ENCODE measurements around the gene PLCG2. TPM values are rescaled to one million over a fixed set of nuclear protein-coding genes. Genes with fewer than 3 reads are reported as not detected.

The PLCG2 gene
- total RNA-seq, 1 experiment from 2014 or later, result 0.08 TPM

- H3K27me3 ChIP-seq (replicated peaks), result no peaks in the 10 kb centered on the region
- no peak for DNase-seq (ENCODE audit: low read depth in 1 of 2, low spot score in 2 of 2)
- no peak overlapping the region for H3K27ac ChIP-seq
- no peaks in the 10 kb centered on the region for H3K36me3 ChIP-seq
- no peaks in the 10 kb centered on the region for H3K4me1 ChIP-seq (replicated peaks)
- no peak overlapping the region for H3K4me3 ChIP-seq
- H3K9me3 ChIP-seq (replicated peaks), result no peaks in the 10 kb centered on the region
These were observed 101.7 kb downstream of the PLCG2 start for GRCh38 chr16:81880816-81881215.

GRCh38 chr16:81881228-81881627, 102.1 kb downstream of the PLCG2 start:
- no peak overlapping the region for H3K4me3 ChIP-seq
- no peaks in the 10 kb centered on the region for H3K9me3 ChIP-seq (replicated peaks)
- H3K36me3 ChIP-seq, result no peaks in the 10 kb centered on the region
- no peak for DNase-seq (ENCODE audit: low read depth in 1 of 2, low spot score in 2 of 2)
- no peaks in the 10 kb centered on the region for H3K27me3 ChIP-seq (replicated peaks)
- no peaks in the 10 kb centered on the region for H3K4me1 ChIP-seq (replicated peaks)
- no peak overlapping the region for H3K27ac ChIP-seq

- Histone ChIP-seq H3K36me3 (no peaks in the 10 kb centered on the region), H3K27me3 (replicated peaks) (no peaks in the 10 kb centered on the region), H3K9me3 (replicated peaks) (no peaks in the 10 kb centered on the region), H3K4me1 (replicated peaks) (no peaks in the 10 kb centered on the region), H3K27ac (no peak overlapping the region), H3K4me3 (no peak overlapping the region)
- no peak for DNase-seq (ENCODE audit: low read depth in 1 of 2, low spot score in 2 of 2)
These were observed 103.5 kb downstream of the PLCG2 start for GRCh38 chr16:81882559-81882958.

GRCh38 chr16:81883235-81883634, 104.1 kb downstream of the PLCG2 start:
- DNase-seq (ENCODE audit: low read depth in 1 of 2, low spot score in 2 of 2), result no peak
- Histone ChIP-seq H3K27me3 (replicated peaks) (no peaks in the 10 kb centered on the region), H3K9me3 (replicated peaks) (no peaks in the 10 kb centered on the region), H3K36me3 (no peaks in the 10 kb centered on the region), H3K27ac (no peak overlapping the region), H3K4me3 (no peak overlapping the region), H3K4me1 (replicated peaks) (no peaks in the 10 kb centered on the region)

- no peaks in the 10 kb centered on the region for H3K9me3 ChIP-seq (replicated peaks)
- no peaks in the 10 kb centered on the region for H3K4me1 ChIP-seq (replicated peaks)
- peak in 1 of 2 experiments; percentile 14 for DNase-seq (ENCODE audit: low read depth in 1 of 2, low spot score in 2 of 2)
- H3K27me3 ChIP-seq (replicated peaks), result no peaks in the 10 kb centered on the region
- no peaks in the 10 kb centered on the region for H3K36me3 ChIP-seq
- no peak overlapping the region for H3K27ac ChIP-seq
- no peak overlapping the region for H3K4me3 ChIP-seq
These were observed 107.0 kb downstream of the PLCG2 start for GRCh38 chr16:81885976-81886586.

GRCh38 chr16:81888520-81889394, 109.7 kb downstream of the PLCG2 start:
- Histone ChIP-seq H3K36me3 (no peaks in the 10 kb centered on the region), H3K9me3 (replicated peaks) (no peaks in the 10 kb centered on the region), H3K4me3 (no peak overlapping the region), H3K27me3 (replicated peaks) (no peaks in the 10 kb centered on the region), H3K4me1 (replicated peaks) (no peaks in the 10 kb centered on the region), H3K27ac (no peak overlapping the region)
- no peak for DNase-seq (ENCODE audit: low read depth in 1 of 2, low spot score in 2 of 2)

GRCh38 chr16:81891736-81892364, 112.8 kb downstream of the PLCG2 start:
- Histone ChIP-seq H3K9me3 (replicated peaks) (no peaks in the 10 kb centered on the region), H3K36me3 (no peaks in the 10 kb centered on the region), H3K4me1 (replicated peaks) (no peaks in the 10 kb centered on the region), H3K4me3 (no peak overlapping the region), H3K27me3 (replicated peaks) (no peaks in the 10 kb centered on the region), H3K27ac (no peak overlapping the region)
- no peak for DNase-seq (ENCODE audit: low read depth in 1 of 2, low spot score in 2 of 2)

GRCh38 chr16:81894592-81894991, 115.5 kb downstream of the PLCG2 start:
- Histone ChIP-seq H3K4me3 (no peak overlapping the region), H3K9me3 (replicated peaks) (no peaks in the 10 kb centered on the region), H3K27me3 (replicated peaks) (no peaks in the 10 kb centered on the region), H3K27ac (no peak overlapping the region), H3K36me3 (no peaks in the 10 kb centered on the region), H3K4me1 (replicated peaks) (no peaks in the 10 kb centered on the region)
- no peak for DNase-seq (ENCODE audit: low read depth in 1 of 2, low spot score in 2 of 2)

- Histone ChIP-seq H3K27me3 (replicated peaks) (no peaks in the 10 kb centered on the region), H3K4me3 (no peak overlapping the region), H3K9me3 (replicated peaks) (no peaks in the 10 kb centered on the region), H3K36me3 (no peaks in the 10 kb centered on the region), H3K27ac (no peak overlapping the region), H3K4me1 (replicated peaks) (no peaks in the 10 kb centered on the region)
- DNase-seq (ENCODE audit: low read depth in 1 of 2, low spot score in 2 of 2), result no peak
These were observed 117.8 kb downstream of the PLCG2 start for GRCh38 chr16:81896902-81897301.

GRCh38 chr16:81899601-81900000, 120.5 kb downstream of the PLCG2 start:
- DNase-seq (ENCODE audit: low read depth in 1 of 2, low spot score in 2 of 2), result no peak
- no peaks in the 10 kb centered on the region for H3K36me3 ChIP-seq
- H3K4me3 ChIP-seq, result no peak overlapping the region
- H3K27ac ChIP-seq, result no peak overlapping the region
- H3K4me1 ChIP-seq (replicated peaks), result no peaks in the 10 kb centered on the region
- no peaks in the 10 kb centered on the region for H3K27me3 ChIP-seq (replicated peaks)
- no peaks in the 10 kb centered on the region for H3K9me3 ChIP-seq (replicated peaks)

GRCh38 chr16:81900014-81900413, 120.9 kb downstream of the PLCG2 start:
- Histone ChIP-seq H3K27ac (no peak overlapping the region), H3K9me3 (replicated peaks) (no peaks in the 10 kb centered on the region), H3K27me3 (replicated peaks) (no peaks in the 10 kb centered on the region), H3K36me3 (no peaks in the 10 kb centered on the region), H3K4me3 (no peak overlapping the region), H3K4me1 (replicated peaks) (no peaks in the 10 kb centered on the region)
- no peak for DNase-seq (ENCODE audit: low read depth in 1 of 2, low spot score in 2 of 2)

- no peak overlapping the region for H3K27ac ChIP-seq
- no peaks in the 10 kb centered on the region for H3K36me3 ChIP-seq
- H3K27me3 ChIP-seq (replicated peaks), result no peaks in the 10 kb centered on the region
- DNase-seq (ENCODE audit: low read depth in 1 of 2, low spot score in 2 of 2), result no peak
- H3K4me1 ChIP-seq (replicated peaks), result no peaks in the 10 kb centered on the region
- H3K4me3 ChIP-seq, result no peak overlapping the region
- no peaks in the 10 kb centered on the region for H3K9me3 ChIP-seq (replicated peaks)
These were observed 121.4 kb downstream of the PLCG2 start for GRCh38 chr16:81900456-81900855.

- H3K36me3 ChIP-seq, result no peaks in the 10 kb centered on the region
- no peaks in the 10 kb centered on the region for H3K27me3 ChIP-seq (replicated peaks)
- H3K4me1 ChIP-seq (replicated peaks), result no peaks in the 10 kb centered on the region
- H3K9me3 ChIP-seq (replicated peaks), result no peaks in the 10 kb centered on the region
- no peak for DNase-seq (ENCODE audit: low read depth in 1 of 2, low spot score in 2 of 2)
- H3K4me3 ChIP-seq, result no peak overlapping the region
- no peak overlapping the region for H3K27ac ChIP-seq
These were observed 122.4 kb downstream of the PLCG2 start for GRCh38 chr16:81901484-81901883.

GRCh38 chr16:81902025-81902424, 122.9 kb downstream of the PLCG2 start:
- Histone ChIP-seq H3K27me3 (replicated peaks) (no peaks in the 10 kb centered on the region), H3K27ac (no peak overlapping the region), H3K4me1 (replicated peaks) (no peaks in the 10 kb centered on the region), H3K36me3 (no peaks in the 10 kb centered on the region), H3K4me3 (no peak overlapping the region), H3K9me3 (replicated peaks) (no peaks in the 10 kb centered on the region)
- no peak for DNase-seq (ENCODE audit: low read depth in 1 of 2, low spot score in 2 of 2)
